AG08396 (cell line): ENCODE data around the gene MPND.
A peak's percentile ranks its signal among the peaks of the same experiment; 100 is the strongest.
"Not testable (repeated sequence)": the region's sequence is repeated elsewhere in the genome, so short reads cannot be mapped to it uniquely, and the experiment has no call there.

Source experiments
- DNase-seq: peaks from one replicate; pipeline ENCODE4 v3.0.0; 2012; ENCODE audit warnings: low spot score, mixed read lengths

Gene MPND

GRCh38 chr19:4319067-4319718, 24.2 kb upstream of the MPND start:
- no peak for DNase-seq

GRCh38 chr19:4320419-4320818, 22.9 kb upstream of the MPND start:
- no peak for DNase-seq

- DNase-seq, result no peak
Observed at GRCh38 chr19:4322942-4323665, 20.3 kb upstream of the MPND start.

GRCh38 chr19:4323692-4324091, 19.7 kb upstream of the MPND start:
- DNase-seq, result no peak

GRCh38 chr19:4324228-4324627, 19.1 kb upstream of the MPND start:
- no peak for DNase-seq

- no peak for DNase-seq
Observed at GRCh38 chr19:4326215-4326836, 17.0 kb upstream of the MPND start.

GRCh38 chr19:4326837-4327251, 16.5 kb upstream of the MPND start:
- DNase-seq, result no peak

- peak; percentile 69 for DNase-seq
Observed at GRCh38 chr19:4327252-4327876, 16.0 kb upstream of the MPND start.

- DNase-seq, result no peak
Observed at GRCh38 chr19:4327877-4328242, 15.5 kb upstream of the MPND start.

- DNase-seq, result peak; percentile 98
Observed at GRCh38 chr19:4328243-4328990, 14.9 kb upstream of the MPND start.

- not testable (repeated sequence) for DNase-seq
Observed at GRCh38 chr19:4328991-4329681, 14.2 kb upstream of the MPND start.

GRCh38 chr19:4329858-4330257, 13.5 kb upstream of the MPND start:
- no peak for DNase-seq

GRCh38 chr19:4334929-4335570, 8.3 kb upstream of the MPND start:
- DNase-seq, result no peak

GRCh38 chr19:4337906-4338440, 5.4 kb upstream of the MPND start:
- peak; percentile 7 for DNase-seq

- DNase-seq, result peak; percentile 8
Observed at GRCh38 chr19:4338441-4339355, 4.7 kb upstream of the MPND start, which contains the start of gene STAP2. STAP2 (minus strand) TSS chr19:4338827; CDS start chr19:4338753, 74 bp downstream.

- DNase-seq, result no peak
Observed at GRCh38 chr19:4342314-4342614, 1.1 kb upstream of the MPND start.

GRCh38 chr19:4342615-4343369, 570 bp upstream of the MPND start:
- peak; percentile 98 for DNase-seq

GRCh38 chr19:4345342-4346019, 2.1 kb downstream of the MPND start:
- no peak for DNase-seq
